SK-N-MC (cell line): ENCODE results near the gene RNF168.
"Not testable (repeated sequence)": the region's sequence is repeated elsewhere in the genome, so short reads cannot be mapped to it uniquely, and the experiment has no call there.

Source experiments
- DNase-seq: peaks from one replicate; pipeline ENCODE4 v3.0.0-alpha.2; 2011; ENCODE audit warnings: low read depth, low spot score
- H3K27ac ChIP-seq: fragments of 200-600 bp; sonication (generic); 2 replicates; pipeline ENCODE4 v1.5.1; 2016; ENCODE audit warnings: mixed run types
- H3K36me3 ChIP-seq: fragments of 200-600 bp; sonication (generic); 2 replicates; pipeline ENCODE4 v1.6.1; 2017; ENCODE audit warnings: antibody characterized with exemption, low read length, mixed read lengths; ENCODE audit not compliant: insufficient read depth
- H3K4me3 ChIP-seq: fragments of 200-600 bp; sonication (generic); 2 replicates; pipeline ENCODE4 v1.5.1; 2016
- H3K9ac ChIP-seq: fragments of 200-600 bp; sonication (generic); 2 replicates; pipeline ENCODE4 v1.8.0; 2017; ENCODE audit warnings: mixed run types, mixed read lengths; ENCODE audit not compliant: insufficient read length
- H3K9me3 ChIP-seq: fragments of 200-600 bp; sonication (generic); 2 replicates; pipeline ENCODE4 v1.6.1; 2017; ENCODE audit warnings: low read depth, mild to moderate bottlenecking, antibody characterized with exemption, low read length, moderate library complexity, mixed read lengths
- EZH2 ChIP-seq: fragments of 200-600 bp; sonication (generic); IDR thresholded peaks from one replicate; pipeline ENCODE4 v1.6.1; 2017; ENCODE audit warnings: antibody characterized with exemption
- FOXP2 ChIP-seq: optimal IDR thresholded peaks from 2 replicates; pipeline ENCODE3; 2011; ENCODE audit warnings: mild to moderate bottlenecking, moderate library complexity; ENCODE audit not compliant: insufficient read depth; ENCODE audit errors: extremely low read length, control extremely low read depth
- POLR2AphosphoS5 ChIP-seq: IDR thresholded peaks from 2 replicates; pipeline ENCODE4 v1.6.1; 2012; ENCODE audit warnings: mild to moderate bottlenecking, low read depth, low read length, borderline replicate concordance

RNF168 gene

GRCh38 chr3:196432137-196432879 is 71.3 kb downstream of the RNF168 start, which contains the start of gene UBXN7:
UBXN7 (minus strand) TSS chr3:196432427; CDS start chr3:196432399, 28 bp downstream.
- peak; percentile 99 for TF ChIP-seq POLR2AphosphoS5
- no peak for TF ChIP-seq EZH2
- peak; percentile 62 for TF ChIP-seq FOXP2
- Histone ChIP-seq H3K9ac (peak within 1 kb of the TSS; percentile 87), H3K4me3 (peak within 1 kb of the TSS; percentile 81), H3K9me3 (no peaks in the 10 kb centered on the region), H3K27ac (peak within 1 kb of the TSS; percentile 66), H3K36me3 (peaks cover 10% of the 10 kb centered on the region)
- DNase-seq: peak; percentile 87

DNA sequence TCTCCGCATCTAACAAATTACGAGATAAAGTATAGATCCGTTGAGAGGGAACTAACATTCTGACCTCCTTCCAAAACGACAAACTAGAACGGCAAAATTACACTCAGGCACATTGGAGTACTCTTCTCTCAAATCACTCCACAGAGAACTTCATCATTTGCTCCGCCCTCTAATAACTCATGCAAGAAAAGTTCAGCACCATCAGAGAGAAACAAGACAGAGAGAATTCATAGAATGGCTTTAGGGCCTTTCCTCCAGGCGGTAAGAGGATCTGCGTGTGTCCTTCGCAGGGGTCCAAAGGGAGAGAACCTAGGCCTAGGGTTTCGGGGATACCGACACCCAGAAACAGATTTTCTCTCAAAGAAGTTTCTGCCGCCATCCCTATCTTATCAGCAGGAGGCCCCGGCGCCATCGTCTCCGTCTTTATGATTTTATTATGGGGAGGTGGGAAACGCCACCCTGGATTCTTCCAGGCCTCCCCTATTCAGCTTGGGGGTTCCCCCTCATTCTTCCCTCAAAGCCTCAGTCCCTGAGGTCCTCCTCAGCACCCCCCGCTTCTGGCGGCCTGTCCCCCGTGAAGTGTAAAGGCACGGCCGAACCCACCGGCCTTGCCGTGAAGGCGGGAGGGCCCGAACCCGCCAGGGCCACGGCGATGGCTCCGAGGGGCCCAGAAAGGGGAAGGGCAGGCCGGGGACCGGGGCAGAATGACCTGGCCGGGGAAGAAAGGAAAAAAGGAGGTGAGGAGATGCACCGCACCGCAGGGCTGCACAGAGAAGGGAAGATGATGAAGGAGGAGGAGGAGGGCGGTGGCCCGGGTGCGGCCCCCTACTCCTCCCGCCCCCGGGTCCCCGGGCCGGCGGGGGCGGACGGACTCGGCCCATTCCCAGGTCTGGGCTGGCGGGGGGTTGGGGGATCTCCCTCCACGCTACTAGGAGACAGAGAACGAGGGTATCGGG is 72.1 kb downstream of the RNF168 start:
- H3K36me3 ChIP-seq: peaks cover 19% of the 10 kb centered on the region
- TF ChIP-seq FOXP2: no peak
- TF ChIP-seq EZH2: no peak
- peak; percentile 72 for TF ChIP-seq POLR2AphosphoS5
- DNase-seq: peak; percentile 74
- no peaks in the 10 kb centered on the region for H3K9me3 ChIP-seq
- H3K27ac ChIP-seq: peak overlapping the region; percentile 58
- H3K4me3 ChIP-seq: peak overlapping the region; percentile 81
- peak overlapping the region; percentile 87 for H3K9ac ChIP-seq

GRCh38 chr3:196428041-196428440 is 75.5 kb downstream of the RNF168 start:
- no peak overlapping the region for H3K4me3 ChIP-seq
- no peak for TF ChIP-seq POLR2AphosphoS5
- TF ChIP-seq FOXP2: no peak
- no peak for TF ChIP-seq EZH2
- peaks cover 28% of the 10 kb centered on the region for H3K36me3 ChIP-seq
- H3K9me3 ChIP-seq: no peaks in the 10 kb centered on the region
- H3K27ac ChIP-seq: no peak overlapping the region
- DNase-seq: no peak
- no peak overlapping the region for H3K9ac ChIP-seq

GRCh38 chr3:196424421-196424820 is 79.1 kb downstream of the RNF168 start:
- peaks cover 28% of the 10 kb centered on the region for H3K36me3 ChIP-seq
- H3K4me3 ChIP-seq, DNase-seq, H3K9ac ChIP-seq, H3K27ac ChIP-seq, H3K9me3 ChIP-seq: not testable (repeated sequence)

GRCh38 chr3:196423044-196423781 is 80.4 kb downstream of the RNF168 start:
- Histone ChIP-seq H3K36me3 (peaks cover 32% of the 10 kb centered on the region), H3K27ac (no peak overlapping the region), H3K4me3 (no peak overlapping the region), H3K9me3 (no peaks in the 10 kb centered on the region), H3K9ac (no peak overlapping the region)
- TF ChIP-seq FOXP2 (no peak), EZH2 (no peak), POLR2AphosphoS5 (no peak)
- no peak for DNase-seq

- not testable (repeated sequence) for DNase-seq, H3K9me3 ChIP-seq, H3K4me3 ChIP-seq, H3K9ac ChIP-seq, H3K27ac ChIP-seq
- peaks cover 26% of the 10 kb centered on the region for H3K36me3 ChIP-seq
These were observed 81.9 kb downstream of the RNF168 start for GRCh38 chr3:196421668-196422067.

DNA sequence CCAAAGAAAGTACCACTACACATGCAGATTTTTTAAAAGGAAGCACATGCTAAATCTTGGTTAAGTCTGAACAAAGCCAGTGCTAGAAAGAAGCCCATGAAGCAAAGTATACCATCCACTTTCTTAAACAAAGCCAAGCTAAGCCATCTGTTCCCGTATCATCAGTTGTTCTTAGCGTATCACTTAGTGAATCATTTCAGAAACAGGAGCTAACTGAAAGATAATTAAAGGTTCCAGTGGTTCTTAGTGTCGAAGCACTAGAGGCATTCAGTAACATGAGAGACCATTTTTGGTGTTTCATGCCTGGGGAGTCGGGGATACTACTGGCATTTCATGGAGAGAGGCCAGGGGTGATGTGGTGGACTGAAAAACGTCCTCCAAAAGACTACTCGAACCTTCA is 84.2 kb downstream of the RNF168 start:
- TF ChIP-seq FOXP2 (no peak), EZH2 (no peak), POLR2AphosphoS5 (no peak)
- Histone ChIP-seq H3K36me3 (peaks cover 29% of the 10 kb centered on the region), H3K9me3 (no peaks in the 10 kb centered on the region), H3K9ac (no peak overlapping the region), H3K27ac (no peak overlapping the region), H3K4me3 (no peak overlapping the region)
- DNase-seq: no peak
